ENCODE measurements around the gene PHF5A. TPM values are rescaled to one million over a fixed set of nuclear protein-coding genes. Genes with fewer than 3 reads are reported as not detected.
"Not testable (repeated sequence)": the region's sequence is repeated elsewhere in the genome, so short reads cannot be mapped to it uniquely, and the experiment has no call there.

PHF5A gene
- total and polyA plus RNA-seq, 2 of the 8 experiments (the other 6 are each of a cell fraction or from before 2014, with no cell fraction given): 119 to 135 TPM

DNA sequence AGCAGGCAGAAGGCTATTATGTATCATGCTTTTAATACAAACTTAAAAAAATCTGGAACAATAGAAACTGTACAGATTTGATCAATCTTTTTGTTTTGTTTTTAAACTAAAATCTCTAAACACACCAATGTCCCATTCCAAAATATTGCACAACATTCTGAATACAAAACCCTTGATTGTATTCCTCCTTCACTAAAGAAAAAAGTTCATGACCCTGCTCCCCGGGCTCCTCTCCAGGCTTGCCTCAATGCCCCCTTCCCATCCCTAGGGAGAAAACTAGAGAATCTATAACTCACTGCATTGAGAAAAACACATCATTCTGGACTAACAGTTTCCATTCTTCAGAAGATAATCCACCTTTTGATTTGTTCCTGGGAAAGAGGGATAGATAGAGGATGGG lies 35.0 kb downstream of the PHF5A start:
- not testable (repeated sequence) for H2BK15ac ChIP-seq (ENCODE audit: low read length); H3K23me2 ChIP-seq (ENCODE audit: low read depth, low read length); H3K79me1 ChIP-seq (ENCODE audit: low read depth, low read length); FAIRE-seq; H2BK5ac ChIP-seq (ENCODE audit: low read depth, low read length); H3K4ac ChIP-seq (replicated peaks; ENCODE audit: insufficient read length, low read depth, low read length); H2BK120ac ChIP-seq (replicated peaks; ENCODE audit: low read depth, low read length); DNase-seq (ENCODE audit: low read depth in 1 of 2, low spot score in 2 of 2); H2AK5ac ChIP-seq (ENCODE audit: low read depth, low read length); H3K56ac ChIP-seq (replicated peaks; ENCODE audit: insufficient read length, low read depth, low read length); H2BK12ac ChIP-seq (ENCODE audit: low read depth, low read length); H3K23ac ChIP-seq (ENCODE audit: insufficient read length); H3K4me2 ChIP-seq (ENCODE audit: insufficient read depth in 1 of 2, low read depth in 2 of 2, low read length in 2 of 2); H3K4me3 ChIP-seq (ENCODE audit: extremely low read depth in 1 of 4, insufficient read depth in 2 of 4, low read depth in 3 of 4, low read length in 4 of 4); H2BK20ac ChIP-seq (ENCODE audit: low read length); H3K14ac ChIP-seq (ENCODE audit: insufficient read length); H3K27ac ChIP-seq (ENCODE audit: low read depth, low read length); H3K27me3 ChIP-seq (replicated peaks in 1 of 4; ENCODE audit: control insufficient read depth in 3 of 4, extremely low read depth in 1 of 4, insufficient read depth in 3 of 4, low read length in 3 of 4); H3K9me3 ChIP-seq (ENCODE audit: insufficient read depth in 2 of 2, low read depth in 1 of 2, low read length in 1 of 2); H3K4me1 ChIP-seq (replicated peaks in 1 of 4; ENCODE audit: control insufficient read depth in 3 of 4, insufficient read depth in 4 of 4, low read length in 3 of 4); H3K9ac ChIP-seq (replicated peaks in 1 of 4; ENCODE audit: extremely low read depth in 1 of 4, low read depth in 3 of 4, low read length in 3 of 4); H3K18ac ChIP-seq (ENCODE audit: extremely low read depth, low read length); H4K8ac ChIP-seq (ENCODE audit: extremely low read depth, insufficient read depth, low read length); H4K5ac ChIP-seq (ENCODE audit: insufficient read length, low read depth, low read length); H2AFZ ChIP-seq (ENCODE audit: low read length); H4K91ac ChIP-seq (replicated peaks; ENCODE audit: insufficient read length, low read length)
- CTCF ChIA-PET (ENCODE audit: partially characterized antibody): interaction anchor here (1.1 kb wide), 1 partner anchor 15 kb away, joined by 4 read pairs; no protein-coding TSS in a partner anchor
- peaks cover 14 to 44% (median 28%) of the 10 kb centered on the region in 4 experiments for H3K36me3 ChIP-seq (ENCODE audit: control insufficient read depth in 2 of 4, insufficient read depth in 4 of 4, low read length in 3 of 4)
- POLR2A ChIA-PET (ENCODE audit: partially characterized antibody): interaction anchor here (0.7 kb wide), 1 partner anchor 11 kb away, joined by 3 read pairs; no protein-coding TSS in a partner anchor
- peaks cover 0 to 28% of the 10 kb centered on the region in 2 experiments; a peak in 2 of 4 replicates for H3K79me2 ChIP-seq (ENCODE audit: control insufficient read depth in 1 of 2, insufficient read depth in 2 of 2, low read length in 2 of 2)
- peaks cover 13 to 26% of the 10 kb centered on the region in 2 experiments for H4K20me1 ChIP-seq (replicated peaks in 1 of 2; ENCODE audit: control insufficient read depth in 1 of 2, insufficient read depth in 2 of 2, low read length in 2 of 2)
- 92% methylated on average over 1 of the region's 1 CpG; no CpG with 5 or more reads in 1 of the 2 experiments for WGBS, 2 experiments (ENCODE audit: extremely low coverage in 1 of 2, insufficient coverage in 1 of 2, insufficient read length in 1 of 2, insufficient replicate concordance in 2 of 2, low coverage in 1 of 2, low lambda C conversion rate in 2 of 2, missing lambda C conversion rate in 1 of 2)

Data from H1 (cell line).